ENCODE data around the gene RAB3IL1.

- TF ChIP-seq, protein P1, sequence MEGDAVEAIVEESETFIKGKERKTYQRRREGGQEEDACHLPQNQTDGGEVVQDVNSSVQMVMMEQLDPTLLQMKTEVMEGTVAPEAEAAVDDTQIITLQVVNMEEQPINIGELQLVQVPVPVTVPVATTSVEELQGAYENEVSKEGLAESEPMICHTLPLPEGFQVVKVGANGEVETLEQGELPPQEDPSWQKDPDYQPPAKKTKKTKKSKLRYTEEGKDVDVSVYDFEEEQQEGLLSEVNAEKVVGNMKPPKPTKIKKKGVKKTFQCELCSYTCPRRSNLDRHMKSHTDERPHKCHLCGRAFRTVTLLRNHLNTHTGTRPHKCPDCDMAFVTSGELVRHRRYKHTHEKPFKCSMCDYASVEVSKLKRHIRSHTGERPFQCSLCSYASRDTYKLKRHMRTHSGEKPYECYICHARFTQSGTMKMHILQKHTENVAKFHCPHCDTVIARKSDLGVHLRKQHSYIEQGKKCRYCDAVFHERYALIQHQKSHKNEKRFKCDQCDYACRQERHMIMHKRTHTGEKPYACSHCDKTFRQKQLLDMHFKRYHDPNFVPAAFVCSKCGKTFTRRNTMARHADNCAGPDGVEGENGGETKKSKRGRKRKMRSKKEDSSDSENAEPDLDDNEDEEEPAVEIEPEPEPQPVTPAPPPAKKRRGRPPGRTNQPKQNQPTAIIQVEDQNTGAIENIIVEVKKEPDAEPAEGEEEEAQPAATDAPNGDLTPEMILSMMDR (IDR thresholded peaks at IDR 0.05; ENCODE audit: insufficient read depth, low read length), result no peak
- TF ChIP-seq SPI1 (IDR thresholded peaks at IDR 0.05; ENCODE audit: borderline replicate concordance, low read depth), result no peak
- no peak for TF ChIP-seq GABPA (IDR thresholded peaks at IDR 0.05; ENCODE audit: low read depth)
- no peak for TF ChIP-seq POLR2AphosphoS5 (IDR thresholded peaks at IDR 0.05; ENCODE audit: low read depth)
Observed at GRCh38 chr11:61903845-61904244, 13.5 kb downstream of the RAB3IL1 start.

All from HL-60 (cell line).